Heart left ventricle (tissue), 16 donors: ENCODE measurements around the gene DGKE. TPM values are rescaled to one million over a fixed set of nuclear protein-coding genes. Genes with fewer than 3 reads are reported as not detected.
A peak's percentile ranks its signal among the peaks of the same experiment; 100 is the strongest.

Experiments used
- ATAC-seq, 4 donors: fragments of 200-7000 bp; cut with Tn5 transposase; one replicate each; pipeline ENCODE4 v1.9.1; 2020 to 2022; ENCODE audit warnings: moderate library complexity in 4 of 4, mild to moderate bottlenecking in 3 of 4, moderate number of reproducible peaks in 1 of 4
- DNase-seq, 5 donors: peaks; one replicate each; pipeline ENCODE4 v3.0.0-alpha.2; 2020
- H3K27ac ChIP-seq, 12 donors: fragments of 200-600 bp; sonication (generic) in 4 of 12; one replicate each; pipeline versions ENCODE4 v1.5.0 to v1.8.0; 2016 to 2022; ENCODE audit warnings: mild to moderate bottlenecking in 2 of 12
- H3K27me3 ChIP-seq, 9 donors: fragments of 200-600 bp; sonication (generic) in 2 of 9; one replicate each; pipeline versions ENCODE4 v1.5.1 to v1.8.0; 2016 to 2022; ENCODE audit warnings: mild to moderate bottlenecking in 3 of 9
- H3K36me3 ChIP-seq, 9 donors: fragments of 200-600 bp; sonication (generic) in 2 of 9; one replicate each; pipeline versions ENCODE4 v1.5.0 to v1.8.0; 2018 to 2022; ENCODE audit warnings: mild to moderate bottlenecking in 2 of 9
- H3K4me1 ChIP-seq, 12 donors: fragments of 200-600 bp; sonication (generic) in 4 of 12; one replicate each; pipeline versions ENCODE4 v1.5.0 to v1.8.0; 2016 to 2022; ENCODE audit warnings: mild to moderate bottlenecking in 3 of 12
- H3K4me3 ChIP-seq, 12 donors: fragments of 200-600 bp; sonication (generic) in 4 of 12; one replicate each; pipeline versions ENCODE4 v1.5.0 to v1.8.0; 2017 to 2022; ENCODE audit warnings: mild to moderate bottlenecking in 9 of 12, moderate library complexity in 4 of 12
- H3K9me3 ChIP-seq, 12 donors: fragments of 200-600 bp; sonication (generic) in 4 of 12; one replicate each; pipeline versions ENCODE4 v1.5.0 to v1.8.0; 2016 to 2022; ENCODE audit warnings: mild to moderate bottlenecking in 1 of 12
- CTCF ChIP-seq, 12 donors: fragments of 200-600 bp; sonication (generic) in 4 of 12; IDR thresholded peaks; one replicate each; pipeline versions ENCODE4 v1.5.0 to v1.8.0; 2018 to 2022; ENCODE audit warnings: antibody characterized with exemption in 12 of 12, mild to moderate bottlenecking in 5 of 12
- POLR2A ChIP-seq, 2 donors: fragments of 450-650 bp; IDR thresholded peaks; one replicate each; pipeline ENCODE4 v1.6.1; 2017; ENCODE audit warnings: antibody characterized with exemption in 2 of 2, mild to moderate bottlenecking in 2 of 2, moderate library complexity in 2 of 2
- WGBS, 4 donors: extraction: QIAGEN DNeasy Blood & Tissue Kit in 2 of 4; methylation state at CpG; one replicate each; pipeline versions ENCODE4 v1.1.5 to v1.1.7; 2013 to 2018; 5-methylcytosine and 5-hydroxymethylcytosine counted together
- intact Hi-C, 10 donors: fragments of 100-400 bp; cut with DNase I; formaldehyde crosslinking; loops; one replicate each; pipeline versions ENCODE4 v1.11.1 to v1.14.2; 2022
- polyA plus RNA-seq, 2 donors: library from polyadenylated mRNA; stranded (reverse); fragments of 200-250 nt; gene quantifications; one replicate each; pipeline ENCODE4 v1.2.3, GENCODE V29; 2013
- total RNA-seq, 9 donors: library from RNA; depleted of rRNA in 2 of 9; stranded (reverse); fragments of >200 nt in 2 of 9; fragmentation: NEBNext Ultra II Directional in 3 of 9; extraction: Animal tissue kit (Norgen Biotek cat#: 25700) in 3 of 9; gene quantifications; one replicate each; pipeline versions ENCODE4 v1.1.0 to v1.2.4, GENCODE V29; 2016 to 2023
- donor health status: ischemic (EF 13 %, LVEDD 7.1; RV severe dilation, severe dysfunction).
- donor health status: healthy with polysubstance abuse.
- donor health status: DM: no; HTN: yes; CAD: no.
- donor health status: DM: no; HTN: no; CAD: no.
- donor health status: ischemic (EF 25% LVEDD 6.9; RV normal size, moderate dysfunction).
- donor health status: ischemic (EF 25% LVEDD 5.7; RV mildly dilated, moderate dysfunction).
- donor health status: healthy.
- donor health status: DM: yes; HTN: yes; CAD: no.
- donor health status: ischemic (EF 35%, LVEDD 5.7; RV mildly dilated, moderate dysfunction).
- donor health status: nonischemic (EF 11% LVEDD 7.7; RV severe dilation, severe dysfunction).
- donor health status: DM: yes; HTN: yes; CAD: no.
- donor health status: PGD.
- donor health status: ischemic (EF 29% LVEDD 5.4; RV normal size, mild dysfunction).
- donor health status: nonischemic (EF 23%, LVEDD 6.1; RV moderate dilation, normal function).

Gene DGKE
- total and polyA plus RNA-seq, 11 donors: 0.96 to 4.1 (median 2.8) TPM

DNA sequence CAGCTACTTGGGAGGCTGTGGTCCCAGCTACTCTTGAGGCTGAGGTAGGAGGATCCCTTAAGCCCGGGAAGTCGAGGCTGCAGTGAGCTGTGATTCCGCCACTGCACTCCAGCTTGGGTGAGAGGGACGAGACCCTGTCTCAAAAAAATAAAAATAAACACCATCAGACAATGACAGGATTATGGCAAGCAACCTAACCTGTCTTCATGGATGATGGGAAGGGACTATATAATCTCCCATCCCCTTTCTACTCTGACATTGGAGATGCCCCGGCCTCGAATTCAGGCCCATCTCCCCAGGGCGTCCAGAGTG lies 79.0 kb downstream of the DGKE start:
- no peaks in the 10 kb centered on the region for H3K27me3 ChIP-seq
- H3K4me1 ChIP-seq: peaks cover 0 to 69% (median 40%) of the 10 kb centered on the region in 12 donors
- TF ChIP-seq CTCF (IDR thresholded peaks at IDR 0.05) (no peak), POLR2A (IDR thresholded peaks at IDR 0.05) (no peak)
- H3K36me3 ChIP-seq: peaks cover 0 to 20% (median 5%) of the 10 kb centered on the region in 9 donors
- intact Hi-C loops: loop anchor here in 5 of 10 donors (5.0 kb wide), 2 partner anchors 76 to 81 kb away; partner anchors contain the start of genes C17orf67 (in 2 of the 5) and DGKE (in 2 of the 5)
- no peak for ATAC-seq
- H3K4me3 ChIP-seq: peak overlapping the region; percentile 68 to 98 (median 81)
- H3K9me3 ChIP-seq: peaks cover 0 to 11% (median 0%) of the 10 kb centered on the region in 12 donors
- H3K27ac ChIP-seq: peak overlapping the region in 11 of 12 donors; percentile 83 to 97 (median 92)
- no peak for DNase-seq
- 33 to 65% (median 44%) methylated on average over 7 of the region's 7 CpGs for WGBS, 4 donors

- peak; percentile 15 to 55 (median 40) for ATAC-seq
- DNase-seq: peak in 2 of 5 donors; percentile 33 to 68
- Histone ChIP-seq H3K27me3 (no peaks in the 10 kb centered on the region), H3K4me3 (peak overlapping the region; percentile 68 to 98 (median 81)), H3K27ac (peak overlapping the region; percentile 33 to 97 (median 92)), H3K36me3 (peaks cover 0 to 15% (median under 1%) of the 10 kb centered on the region in 9 donors), H3K4me1 (peaks cover 0 to 66% (median 37%) of the 10 kb centered on the region in 12 donors), H3K9me3 (peaks cover 0 to 12% (median 0%) of the 10 kb centered on the region in 12 donors)
- intact Hi-C loops: loop anchor here in 5 of 10 donors (5.0 kb wide), 2 partner anchors 76 to 81 kb away; partner anchors contain the start of genes C17orf67 (in 2 of the 5) and DGKE (in 2 of the 5)
- TF ChIP-seq CTCF (IDR thresholded peaks at IDR 0.05): no peak
- TF ChIP-seq POLR2A (IDR thresholded peaks at IDR 0.05): no peak
- 1 to 18% (median 2%) methylated on average over 7 to 44 of the region's 44 CpGs for WGBS, 4 donors
Observed at GRCh38 chr17:56913353-56913866, 79.5 kb downstream of the DGKE start.

DNA sequence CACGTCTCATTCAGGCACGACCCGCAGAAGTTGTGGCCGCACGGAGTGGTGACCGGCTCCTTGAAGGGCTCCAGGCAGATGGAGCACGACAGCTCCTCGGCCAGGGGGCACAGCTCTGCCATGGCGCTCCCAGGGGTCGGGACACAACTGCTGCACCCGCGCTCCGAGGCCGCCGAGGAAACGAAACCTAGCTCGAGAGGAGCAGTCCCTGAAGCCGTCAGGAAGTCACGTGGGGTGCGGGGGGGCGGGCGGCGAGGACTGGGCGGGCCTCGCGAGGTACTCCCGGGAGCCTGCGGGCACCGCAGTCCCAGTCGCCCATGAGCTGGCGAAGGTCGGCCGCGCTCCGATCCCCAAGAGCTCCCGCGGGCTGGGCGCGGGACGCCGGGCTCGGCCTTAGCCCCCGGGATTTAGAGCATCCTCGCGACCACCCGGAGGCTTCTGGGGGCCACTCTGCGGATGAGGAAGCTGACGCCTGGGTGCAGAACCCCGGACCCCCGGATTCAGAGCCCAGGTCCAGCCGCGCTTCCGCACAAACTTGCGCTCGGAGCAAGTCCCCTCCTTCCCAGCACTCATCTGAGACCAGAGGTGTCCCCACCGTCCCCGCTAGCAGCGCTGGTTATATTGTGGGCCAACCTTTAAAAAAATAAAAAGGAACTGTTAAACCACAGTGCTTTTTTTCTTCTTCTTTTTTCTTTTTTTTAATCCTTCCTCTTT lies 80.1 kb downstream of the DGKE start, which contains the start of gene TRIM25:
Gene TRIM25, minus strand, starts transcription at position 183 of the 714 bp plus-strand sequence. Its CDS starts 61 bp downstream, at position 122.
- 0 to 1% (median 0%) methylated on average over 8 to 58 of the region's 58 CpGs for WGBS, 4 donors
- ATAC-seq (peak; percentile 92 to 96 (median 95)), DNase-seq (peak; percentile 92 to 95 (median 94))
- peak; percentile 64 to 98 for TF ChIP-seq POLR2A (IDR thresholded peaks at IDR 0.05)
- no peak for TF ChIP-seq CTCF (IDR thresholded peaks at IDR 0.05)
- Histone ChIP-seq H3K9me3 (peaks cover 0 to 12% (median 0%) of the 10 kb centered on the region in 12 donors), H3K4me1 (peaks cover 0 to 60% (median 32%) of the 10 kb centered on the region in 12 donors), H3K27ac (peak within 1 kb of the TSS; percentile 66 to 97 (median 92)), H3K27me3 (no peaks in the 10 kb centered on the region), H3K36me3 (peaks cover 0 to 9% (median 0%) of the 10 kb centered on the region in 9 donors), H3K4me3 (peak within 1 kb of the TSS; percentile 68 to 98 (median 81))
- intact Hi-C loops: loop anchor here in 5 of 10 donors (5.0 kb wide), 2 partner anchors 77 to 82 kb away; partner anchors contain the start of genes C17orf67 (in 2 of the 5) and DGKE (in 2 of the 5)
